ENCODE measurements around the gene MRPL2.
"Not testable (repeated sequence)": the region's sequence is repeated elsewhere in the genome, so short reads cannot be mapped to it uniquely, and the experiment has no call there.

Gene MRPL2

GRCh38 chr6:43050981-43051380 is 8.3 kb downstream of the MRPL2 start:
- DNase-seq (ENCODE audit: extremely low read depth, low read depth), result no peak
- no peak for TF ChIP-seq CTCF (IDR thresholded peaks at IDR 0.05; ENCODE audit: low read depth, low read length)

GRCh38 chr6:43047998-43048397 is 11.2 kb downstream of the MRPL2 start:
- no peak for DNase-seq (ENCODE audit: extremely low read depth, low read depth)
- no peak for TF ChIP-seq CTCF (IDR thresholded peaks at IDR 0.05; ENCODE audit: low read depth, low read length)

GRCh38 chr6:43045371-43045930 is 13.8 kb downstream of the MRPL2 start:
- no peak for DNase-seq (ENCODE audit: extremely low read depth, low read depth)
- TF ChIP-seq CTCF (IDR thresholded peaks at IDR 0.05; ENCODE audit: low read depth, low read length), result no peak

- TF ChIP-seq CTCF (IDR thresholded peaks at IDR 0.05; ENCODE audit: low read depth, low read length), result no peak
- no peak for DNase-seq (ENCODE audit: extremely low read depth, low read depth)
Observed at GRCh38 chr6:43043310-43043709, 15.9 kb downstream of the MRPL2 start.

GRCh38 chr6:43041475-43041874 is 17.8 kb downstream of the MRPL2 start:
- not testable (repeated sequence) for DNase-seq (ENCODE audit: extremely low read depth, low read depth)

- no peak for DNase-seq (ENCODE audit: extremely low read depth, low read depth)
- TF ChIP-seq CTCF (IDR thresholded peaks at IDR 0.05; ENCODE audit: low read depth, low read length), result no peak
Observed at GRCh38 chr6:43040542-43041257, 18.5 kb downstream of the MRPL2 start.

GRCh38 chr6:43038727-43039126 is 20.5 kb downstream of the MRPL2 start:
- no peak for TF ChIP-seq CTCF (IDR thresholded peaks at IDR 0.05; ENCODE audit: low read depth, low read length)
- DNase-seq (ENCODE audit: extremely low read depth, low read depth), result no peak

- no peak for TF ChIP-seq CTCF (IDR thresholded peaks at IDR 0.05; ENCODE audit: low read depth, low read length)
Observed at GRCh38 chr6:43037706-43038105, 21.5 kb downstream of the MRPL2 start.

More at GRCh38 chr6:43037706-43038105, 21.5 kb downstream of the MRPL2 start:
- no peak for DNase-seq (ENCODE audit: extremely low read depth, low read depth)

All from AG09319 (cell line).